OCI-LY1 (cell line): ENCODE data around the gene GALNT14.

Experiments used
- CTCF ChIP-seq: fragments of 200-600 bp; sonication (generic), shearing (Covaris generic); IDR thresholded peaks from 2 replicates; pipeline ENCODE4 v1.5.1; 2017; ENCODE audit warnings: mild to moderate bottlenecking, antibody characterized with exemption, low read length, moderate library complexity, mixed read lengths
- EZH2 ChIP-seq: fragments of 200-600 bp; sonication (generic), shearing (Covaris generic); IDR thresholded peaks from 2 replicates; pipeline ENCODE4 v1.8.0; 2017; ENCODE audit warnings: borderline replicate concordance, mixed run types, mild to moderate bottlenecking, antibody characterized with exemption, low read length, moderate library complexity, mixed read lengths

- no peak for TF ChIP-seq CTCF
- no peak for TF ChIP-seq EZH2
Observed at GRCh38 chr2:30894498-30895119, 243.6 kb downstream of the GALNT14 start.
